Hepatocyte (in vitro differentiated cells): ENCODE measurements around the gene C20orf202. TPM values are rescaled to one million over a fixed set of nuclear protein-coding genes. Genes with fewer than 3 reads are reported as not detected.

Source experiments
- DNase-seq: peaks from one replicate; pipeline ENCODE4 v3.0.0-alpha.2; 2016; ENCODE audit warnings: low spot score
- H2AFZ ChIP-seq: fragments of 200-600 bp; sonication (generic); 2 replicates; pipeline ENCODE4 v1.6.0; 2016; ENCODE audit warnings: antibody characterized with exemption, mild to moderate bottlenecking
- H3K27ac ChIP-seq: fragments of 200-600 bp; sonication (generic); 2 replicates; pipeline ENCODE4 v1.5.1; 2016; ENCODE audit warnings: mild to moderate bottlenecking
- H3K27me3 ChIP-seq: fragments of 200-600 bp; sonication (generic); 2 replicates; pipeline ENCODE4 v1.6.1; 2016
- H3K36me3 ChIP-seq: fragments of 200-600 bp; sonication (generic); replicated peaks from 2 replicates; pipeline ENCODE4 v1.5.1; 2016; ENCODE audit warnings: low read depth; ENCODE audit not compliant: insufficient read depth
- H3K4me1 ChIP-seq: fragments of 200-600 bp; sonication (generic); 2 replicates; pipeline ENCODE4 v1.5.1; 2016; ENCODE audit warnings: mild to moderate bottlenecking, moderate library complexity; ENCODE audit not compliant: insufficient read depth
- H3K4me2 ChIP-seq: fragments of 200-600 bp; sonication (generic); 2 replicates; pipeline ENCODE4 v1.6.0; 2016
- H3K4me3 ChIP-seq: fragments of 200-600 bp; sonication (generic); 2 replicates; pipeline ENCODE4 v1.5.1; 2016; ENCODE audit warnings: mild to moderate bottlenecking
- H3K79me2 ChIP-seq: fragments of 200-600 bp; sonication (generic); 2 replicates; pipeline ENCODE4 v1.6.0; 2017; ENCODE audit warnings: mild to moderate bottlenecking
- H3K9me2 ChIP-seq: fragments of 200-600 bp; sonication (generic); replicated peaks from 2 replicates; pipeline ENCODE4 v1.6.0; 2017; ENCODE audit warnings: mild to moderate bottlenecking; ENCODE audit not compliant: insufficient read depth
- H3K9me3 ChIP-seq: fragments of 200-600 bp; sonication (generic); 2 replicates; pipeline ENCODE4 v1.5.1; 2016; ENCODE audit warnings: low read depth, mild to moderate bottlenecking
- H4K20me1 ChIP-seq: fragments of 200-600 bp; sonication (generic); 2 replicates; pipeline ENCODE4 v1.6.0; 2016; ENCODE audit warnings: mild to moderate bottlenecking; ENCODE audit not compliant: insufficient read depth, poor library complexity, severe bottlenecking
- EZH2 ChIP-seq: fragments of 200-600 bp; sonication (generic); IDR thresholded peaks from 2 replicates; pipeline ENCODE4 v1.6.1; 2016; ENCODE audit warnings: antibody characterized with exemption, mild to moderate bottlenecking, borderline replicate concordance
- EZH2phosphoT487 ChIP-seq: fragments of 200-600 bp; sonication (generic); IDR thresholded peaks from one replicate; pipeline ENCODE4 v1.6.1; 2018; ENCODE audit warnings: antibody characterized with exemption, mild to moderate bottlenecking, low read depth, moderate library complexity; ENCODE audit not compliant: unreplicated experiment, severe bottlenecking
- WGBS: methylation state at CpG from one replicate; pipeline ENCODE4 v1.1.6; 2016; ENCODE audit warnings: low lambda C conversion rate; ENCODE audit errors: missing lambda C conversion rate; 5-methylcytosine and 5-hydroxymethylcytosine counted together
- polyA plus RNA-seq: library from polyadenylated mRNA; unstranded; fragments of >200 nt; fragmentation: Nextera tagmentation; extraction: Ambion mirVana; gene quantifications from 2 replicates; pipeline ENCODE4 v1.2.1, GENCODE V29; 2016
- total RNA-seq: library from RNA; depleted of rRNA; stranded (reverse); fragments of >200 nt; gene quantifications from 2 replicates; pipeline ENCODE4 v1.2.3, GENCODE V29; 2014
- TF ChIP-seq, protein P1 (sequence below): fragments of 200-600 bp; sonication (generic); IDR thresholded peaks from 2 replicates; pipeline ENCODE4 v1.5.1; 2016; ENCODE audit warnings: antibody characterized with exemption, mild to moderate bottlenecking; ENCODE audit not compliant: poor library complexity

The C20orf202 gene
- total and polyA plus RNA-seq, 2 experiments from 2014 or later, result 0.35 to 1.6 TPM

DNA sequence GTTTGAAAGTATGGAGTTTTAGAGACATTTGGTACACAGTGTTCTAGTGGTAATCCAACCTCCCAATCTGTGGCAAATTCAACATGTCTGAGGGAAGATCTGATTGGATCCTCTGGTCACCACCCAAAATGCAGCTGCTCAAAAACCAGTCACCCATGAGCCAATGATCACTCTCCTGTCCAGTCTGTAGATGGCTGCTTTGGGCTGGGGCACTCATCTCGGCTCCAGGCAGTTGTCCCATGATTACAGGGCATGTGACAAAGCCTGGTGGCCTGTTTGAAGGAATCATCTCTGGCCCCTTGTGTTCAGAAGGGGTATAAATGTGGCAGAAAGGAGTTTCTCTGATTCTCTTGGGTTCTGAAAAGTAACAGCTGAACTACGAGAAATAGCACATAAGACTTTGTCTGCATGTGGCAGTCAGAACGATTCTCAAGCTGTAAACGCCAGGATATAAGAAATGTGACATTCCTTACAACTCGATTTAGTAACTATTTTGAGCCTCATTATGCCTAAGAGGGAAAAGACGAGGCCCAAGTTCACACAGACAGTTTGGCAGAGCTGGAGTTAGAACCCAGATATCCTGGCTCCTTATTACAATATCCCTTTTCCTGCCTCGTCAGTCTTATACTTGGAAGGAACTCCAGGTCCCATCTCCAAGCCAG, 3.9 kb upstream of the C20orf202 start:
- no peak overlapping the region for H3K4me3 ChIP-seq
- H3K4me1 ChIP-seq, result no peaks in the 10 kb centered on the region
- H2AFZ ChIP-seq, result no peak overlapping the region
- no peaks in the 10 kb centered on the region for H3K27me3 ChIP-seq
- no peaks in the 10 kb centered on the region for H3K9me3 ChIP-seq
- TF ChIP-seq EZH2 (no peak), EZH2phosphoT487 (no peak)
- TF ChIP-seq, protein P1, sequence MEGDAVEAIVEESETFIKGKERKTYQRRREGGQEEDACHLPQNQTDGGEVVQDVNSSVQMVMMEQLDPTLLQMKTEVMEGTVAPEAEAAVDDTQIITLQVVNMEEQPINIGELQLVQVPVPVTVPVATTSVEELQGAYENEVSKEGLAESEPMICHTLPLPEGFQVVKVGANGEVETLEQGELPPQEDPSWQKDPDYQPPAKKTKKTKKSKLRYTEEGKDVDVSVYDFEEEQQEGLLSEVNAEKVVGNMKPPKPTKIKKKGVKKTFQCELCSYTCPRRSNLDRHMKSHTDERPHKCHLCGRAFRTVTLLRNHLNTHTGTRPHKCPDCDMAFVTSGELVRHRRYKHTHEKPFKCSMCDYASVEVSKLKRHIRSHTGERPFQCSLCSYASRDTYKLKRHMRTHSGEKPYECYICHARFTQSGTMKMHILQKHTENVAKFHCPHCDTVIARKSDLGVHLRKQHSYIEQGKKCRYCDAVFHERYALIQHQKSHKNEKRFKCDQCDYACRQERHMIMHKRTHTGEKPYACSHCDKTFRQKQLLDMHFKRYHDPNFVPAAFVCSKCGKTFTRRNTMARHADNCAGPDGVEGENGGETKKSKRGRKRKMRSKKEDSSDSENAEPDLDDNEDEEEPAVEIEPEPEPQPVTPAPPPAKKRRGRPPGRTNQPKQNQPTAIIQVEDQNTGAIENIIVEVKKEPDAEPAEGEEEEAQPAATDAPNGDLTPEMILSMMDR, result no peak
- no peaks in the 10 kb centered on the region for H3K36me3 ChIP-seq
- no peak for DNase-seq
- H3K27ac ChIP-seq, result no peak overlapping the region
- H3K79me2 ChIP-seq, result no peaks in the 10 kb centered on the region
- 77% methylated on average over 7 of the region's 7 CpGs for WGBS
- no peak overlapping the region for H3K4me2 ChIP-seq
- H4K20me1 ChIP-seq, result no peaks in the 10 kb centered on the region
- no peaks in the 10 kb centered on the region for H3K9me2 ChIP-seq

- Histone ChIP-seq H3K36me3 (no peaks in the 10 kb centered on the region), H2AFZ (no peak overlapping the region), H3K9me3 (no peaks in the 10 kb centered on the region), H3K27ac (no peak overlapping the region), H3K4me3 (no peak overlapping the region), H3K4me1 (no peaks in the 10 kb centered on the region), H3K4me2 (no peak overlapping the region), H3K27me3 (no peaks in the 10 kb centered on the region), H4K20me1 (no peaks in the 10 kb centered on the region), H3K79me2 (no peaks in the 10 kb centered on the region), H3K9me2 (no peaks in the 10 kb centered on the region)
- TF ChIP-seq, protein P1, result no peak
- TF ChIP-seq EZH2, result no peak
- no peak for TF ChIP-seq EZH2phosphoT487
- no peak for DNase-seq
- 96% methylated on average over 1 of the region's 1 CpG for WGBS
Measured at GRCh38 chr20:1199964-1200363, 3.3 kb upstream of the C20orf202 start.

- Histone ChIP-seq H3K27ac (no peak overlapping the region), H4K20me1 (no peaks in the 10 kb centered on the region), H3K9me2 (no peaks in the 10 kb centered on the region), H2AFZ (no peak overlapping the region), H3K4me2 (no peak overlapping the region), H3K9me3 (no peaks in the 10 kb centered on the region), H3K4me1 (no peaks in the 10 kb centered on the region), H3K36me3 (no peaks in the 10 kb centered on the region), H3K79me2 (no peaks in the 10 kb centered on the region), H3K4me3 (no peak overlapping the region), H3K27me3 (no peaks in the 10 kb centered on the region)
- DNase-seq, result no peak
- 59% methylated on average over 5 of the region's 5 CpGs for WGBS
- TF ChIP-seq EZH2phosphoT487 (no peak), EZH2 (no peak)
- TF ChIP-seq, protein P1, result no peak
Measured at GRCh38 chr20:1203630-1204029, 376 bp downstream of the C20orf202 start.

DNA sequence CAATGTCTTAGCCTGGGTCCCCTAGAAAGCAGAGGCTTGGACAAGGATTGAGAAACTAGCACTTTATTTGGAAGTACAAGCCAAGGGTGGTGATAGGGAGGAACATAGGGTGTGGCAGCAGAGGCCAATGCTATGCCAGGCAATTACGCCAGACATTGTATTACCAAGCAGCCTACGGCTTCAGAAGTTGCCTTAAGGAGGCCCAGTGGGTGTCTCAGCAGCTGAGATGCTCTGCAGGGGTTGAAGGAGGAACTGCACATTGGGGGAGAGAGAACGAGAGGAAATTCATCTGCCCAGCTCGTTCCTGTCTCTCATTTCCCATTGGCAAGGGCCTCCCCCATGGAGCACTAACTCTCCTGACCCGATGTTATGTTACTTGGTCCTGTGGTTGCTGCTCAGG, 859 bp downstream of the C20orf202 start:
- Histone ChIP-seq H3K79me2 (no peaks in the 10 kb centered on the region), H2AFZ (no peak overlapping the region), H3K4me3 (no peak overlapping the region), H3K4me1 (no peaks in the 10 kb centered on the region), H3K4me2 (no peak overlapping the region), H3K27me3 (no peaks in the 10 kb centered on the region), H3K27ac (no peak overlapping the region), H3K36me3 (no peaks in the 10 kb centered on the region), H4K20me1 (no peaks in the 10 kb centered on the region), H3K9me3 (no peaks in the 10 kb centered on the region), H3K9me2 (no peaks in the 10 kb centered on the region)
- no peak for DNase-seq
- TF ChIP-seq, protein P1, result no peak
- TF ChIP-seq EZH2phosphoT487 (no peak), EZH2 (no peak)
- 87% methylated on average over 5 of the region's 5 CpGs for WGBS
